Measurements from ENCODE around the gene LZTR1. TPM values are rescaled to one million over a fixed set of nuclear protein-coding genes. Genes with fewer than 3 reads are reported as not detected.

The LZTR1 gene
- total and polyA plus RNA-seq, 10 of the 15 experiments (the other 5 are each of a cell fraction or from before 2014, with no cell fraction given), result 0.82 to 50.3 (median 19.3) TPM

- Histone ChIP-seq H3K4me3 (peak overlapping the region; percentile 94), H2AFZ (ENCODE audit: control insufficient read depth, low read depth, low read length) (peak overlapping the region; percentile 99), H3K79me2 (ENCODE audit: control insufficient read depth, insufficient read depth, low read length) (peaks cover 16% of the 10 kb centered on the region), H3K27me3 (replicated peaks in 1 of 2; ENCODE audit: control insufficient read depth in 2 of 2, insufficient read depth in 2 of 2, low read length in 1 of 2) (no peaks in the 10 kb centered on the region), H3K36me3 (ENCODE audit: control insufficient read depth in 2 of 2, insufficient read depth in 2 of 2, low read length in 1 of 2) (no peaks in the 10 kb centered on the region), H3K4me1 (ENCODE audit: control insufficient read depth, insufficient read depth, low read length) (peaks cover 10% of the 10 kb centered on the region; the same call in 1 of the 2 replicates), H3K9me3 (replicated peaks; ENCODE audit: control insufficient read depth, insufficient read depth, low read length) (peaks cover 6% of the 10 kb centered on the region; the same call in 2 of the 3 replicates), H3K4me2 (ENCODE audit: control insufficient read depth, insufficient read depth) (peak overlapping the region; percentile 97), H3K9ac (ENCODE audit: control insufficient read depth, insufficient read depth, low read length) (peak overlapping the region; percentile 95), H4K20me1 (ENCODE audit: control insufficient read depth, insufficient read depth) (no peaks in the 10 kb centered on the region), H3K27ac (ENCODE audit: control insufficient read depth, insufficient read depth) (peak overlapping the region; percentile 82)
- no peak for FAIRE-seq
- no TSS peak for BruUV-seq (replicated peaks)
- CTCF ChIA-PET, result interaction anchor here (0.6 to 1.8 kb wide), 11 partner anchors 9 to 488 kb away, joined by 3 to 11 read pairs (median 3); partner anchors contain the start of genes PI4KA, SNAP29 and THAP7
- WGBS (ENCODE audit: insufficient coverage, insufficient replicate concordance, low lambda C conversion rate, missing lambda C conversion rate), result 1% methylated on average over 12 of the region's 12 CpGs
- RAD21 ChIA-PET (ENCODE audit: unreplicated experiment), result interaction anchor here (0.9 to 1.8 kb wide), 6 partner anchors 11 to 117 kb away, joined by 3 to 7 read pairs (median 4); partner anchors contain the start of gene THAP7
- SMC1A ChIA-PET (ENCODE audit: uncharacterized antibody, unreplicated experiment), result no interaction called here
- POLR2A ChIA-PET, result interaction anchor here (0.6 to 1.9 kb wide), 3 partner anchors 9 to 96 kb away, joined by 3 to 9 read pairs (median 5); partner anchors contain the start of gene THAP7
- no peak for TF ChIP-seq EP300 (IDR thresholded peaks at IDR 0.05; ENCODE audit: borderline replicate concordance in 1 of 2, control insufficient read depth in 1 of 2, low read depth in 2 of 2, low read length in 2 of 2)
- no peak for TF ChIP-seq POLR2AphosphoS5 (IDR thresholded peaks at IDR 0.05; ENCODE audit: low read length)
- no peak for TF ChIP-seq MXI1 (IDR thresholded peaks at IDR 0.05; ENCODE audit: low read depth, low read length)
- TF ChIP-seq RUNX3 (IDR thresholded peaks at IDR 0.05; ENCODE audit: low read length), result no peak
- TF ChIP-seq ATF7 (IDR thresholded peaks at IDR 0.05; ENCODE audit: low read depth), result no peak
- no peak for TF ChIP-seq NFIC (IDR thresholded peaks at IDR 0.05; ENCODE audit: low read depth, low read length)
- TF ChIP-seq POLR2A (IDR thresholded peaks at IDR 0.05; ENCODE audit: low read depth, low read length), result no peak
- no peak for TF ChIP-seq MEF2A (IDR thresholded peaks at IDR 0.05; ENCODE audit: insufficient read depth, low read depth, low read length)
- no peak for TF ChIP-seq NFYA (IDR thresholded peaks at IDR 0.05; ENCODE audit: borderline replicate concordance, low read depth, low read length)
- no peak for TF ChIP-seq MTA3 (IDR thresholded peaks at IDR 0.05; ENCODE audit: borderline replicate concordance, low read length)
- no peak for TF ChIP-seq JUNB (IDR thresholded peaks at IDR 0.05)
- TF ChIP-seq RELA (IDR thresholded peaks at IDR 0.05; ENCODE audit: borderline replicate concordance, partially characterized antibody), result no peak
- TF ChIP-seq CHD2 (IDR thresholded peaks at IDR 0.05; ENCODE audit: borderline replicate concordance, low read depth, low read length), result no peak
- no peak for TF ChIP-seq TCF3 (IDR thresholded peaks at IDR 0.05; ENCODE audit: borderline replicate concordance, insufficient read depth, low read depth, low read length)
- TF ChIP-seq, protein P1, sequence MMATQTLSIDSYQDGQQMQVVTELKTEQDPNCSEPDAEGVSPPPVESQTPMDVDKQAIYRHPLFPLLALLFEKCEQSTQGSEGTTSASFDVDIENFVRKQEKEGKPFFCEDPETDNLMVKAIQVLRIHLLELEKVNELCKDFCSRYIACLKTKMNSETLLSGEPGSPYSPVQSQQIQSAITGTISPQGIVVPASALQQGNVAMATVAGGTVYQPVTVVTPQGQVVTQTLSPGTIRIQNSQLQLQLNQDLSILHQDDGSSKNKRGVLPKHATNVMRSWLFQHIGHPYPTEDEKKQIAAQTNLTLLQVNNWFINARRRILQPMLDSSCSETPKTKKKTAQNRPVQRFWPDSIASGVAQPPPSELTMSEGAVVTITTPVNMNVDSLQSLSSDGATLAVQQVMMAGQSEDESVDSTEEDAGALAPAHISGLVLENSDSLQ (IDR thresholded peaks at IDR 0.05), result no peak
- TF ChIP-seq NRF1 (conservative IDR thresholded peaks at IDR 0.05; ENCODE audit: low read depth, low read length), result no peak
- no peak for TF ChIP-seq ZBTB11 (CRISPR knock-in tag; IDR thresholded peaks at IDR 0.05)
- TF ChIP-seq CHD4 (IDR thresholded peaks at IDR 0.05), result no peak
- TF ChIP-seq ZNF24 (IDR thresholded peaks at IDR 0.05), result no peak
- in situ Hi-C loops (cut with MboI), result no loop called here
- ATAC-seq, result peak; percentile 49
- no peak for DNase-seq (ENCODE audit: low read depth, low spot score)
- intact Hi-C loops (cut with micrococcal nuclease; ENCODE audit: unreplicated experiment), result no loop called here
Measured at GRCh38 chr22:20982563-20982882, 426 bp downstream of the LZTR1 start.
